OCI-LY3 (cell line): ENCODE results near the gene STAT5A.

Experiments
- CTCF ChIP-seq: fragments of 200-600, 300-600 bp; sonication (generic); IDR thresholded peaks from 2 replicates; pipeline ENCODE4 v1.5.1; 2014; ENCODE audit warnings: antibody characterized with exemption, low read length, low read depth
- EZH2phosphoT487 ChIP-seq: fragments of 200-600 bp; shearing (Covaris generic); IDR thresholded peaks from 2 replicates; pipeline ENCODE4 v1.6.1; 2018; ENCODE audit warnings: antibody characterized with exemption, mixed run types, low read depth

DNA sequence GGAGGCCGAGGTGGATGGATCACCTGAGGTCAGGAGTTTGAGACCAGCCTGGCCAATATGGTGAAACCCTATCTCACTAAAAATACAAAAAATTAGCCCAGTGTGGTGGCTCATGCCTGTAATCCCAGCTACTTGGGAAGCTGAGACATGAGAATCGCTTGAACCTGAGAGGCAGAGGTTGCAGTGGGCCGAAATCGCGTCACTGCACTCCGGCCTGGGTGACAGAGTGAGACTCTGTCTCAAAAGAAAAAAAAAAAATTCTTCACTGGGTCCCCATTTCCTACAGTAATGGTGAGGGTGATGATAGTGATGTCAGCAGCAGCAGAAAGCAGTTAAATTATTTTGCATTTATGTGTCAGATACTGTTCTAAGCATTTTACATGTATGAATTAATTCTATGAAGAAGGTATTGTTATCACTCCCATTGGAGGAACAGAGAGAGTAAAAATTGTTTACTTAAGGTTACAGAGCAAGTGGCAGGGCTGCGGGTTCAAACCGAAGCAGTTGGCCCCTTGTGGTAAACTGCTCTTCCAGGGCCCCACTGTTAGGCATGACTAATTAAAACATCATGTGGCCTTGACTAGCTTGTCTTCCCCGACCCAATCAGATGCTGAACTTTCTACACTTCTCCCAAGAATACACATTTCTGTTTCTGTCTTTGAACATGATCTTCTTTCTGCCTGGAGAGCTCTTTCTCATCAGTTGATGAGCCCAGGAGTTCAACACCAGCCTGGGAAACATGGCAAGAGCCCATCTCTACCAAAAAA, 54.1 kb downstream of the STAT5A start:
- TF ChIP-seq CTCF (no peak), EZH2phosphoT487 (no peak)
